Islet precursor cell (in vitro differentiated cells): ENCODE results near the gene WNT8A.

Source experiments
- DNase-seq: peaks from one replicate; pipeline ENCODE4 v3.0.0-alpha.2; 2018

Gene WNT8A

GRCh38 chr5:138092301-138092700 is 8.5 kb downstream of the WNT8A start:
- DNase-seq, result no peak

DNA sequence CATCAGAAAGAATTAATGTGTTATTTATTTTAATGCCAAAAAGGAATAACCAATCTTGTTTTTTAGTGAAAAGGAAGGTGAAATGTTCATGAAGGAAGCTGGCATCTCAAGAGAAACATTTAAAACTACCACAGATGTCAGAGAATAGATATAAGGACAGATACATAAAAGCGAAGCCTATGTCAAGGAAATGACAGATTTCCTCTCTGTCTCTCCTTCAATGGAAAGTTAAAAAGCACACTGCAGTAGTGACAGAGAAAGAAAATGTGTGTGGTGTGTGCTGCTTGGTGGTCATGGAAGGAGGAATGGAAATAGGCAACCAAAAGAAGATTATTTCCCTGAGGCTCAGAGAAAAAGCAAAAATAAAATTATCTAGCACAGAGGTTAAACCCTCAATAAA is 9.2 kb downstream of the WNT8A start:
- DNase-seq, result no peak

DNA sequence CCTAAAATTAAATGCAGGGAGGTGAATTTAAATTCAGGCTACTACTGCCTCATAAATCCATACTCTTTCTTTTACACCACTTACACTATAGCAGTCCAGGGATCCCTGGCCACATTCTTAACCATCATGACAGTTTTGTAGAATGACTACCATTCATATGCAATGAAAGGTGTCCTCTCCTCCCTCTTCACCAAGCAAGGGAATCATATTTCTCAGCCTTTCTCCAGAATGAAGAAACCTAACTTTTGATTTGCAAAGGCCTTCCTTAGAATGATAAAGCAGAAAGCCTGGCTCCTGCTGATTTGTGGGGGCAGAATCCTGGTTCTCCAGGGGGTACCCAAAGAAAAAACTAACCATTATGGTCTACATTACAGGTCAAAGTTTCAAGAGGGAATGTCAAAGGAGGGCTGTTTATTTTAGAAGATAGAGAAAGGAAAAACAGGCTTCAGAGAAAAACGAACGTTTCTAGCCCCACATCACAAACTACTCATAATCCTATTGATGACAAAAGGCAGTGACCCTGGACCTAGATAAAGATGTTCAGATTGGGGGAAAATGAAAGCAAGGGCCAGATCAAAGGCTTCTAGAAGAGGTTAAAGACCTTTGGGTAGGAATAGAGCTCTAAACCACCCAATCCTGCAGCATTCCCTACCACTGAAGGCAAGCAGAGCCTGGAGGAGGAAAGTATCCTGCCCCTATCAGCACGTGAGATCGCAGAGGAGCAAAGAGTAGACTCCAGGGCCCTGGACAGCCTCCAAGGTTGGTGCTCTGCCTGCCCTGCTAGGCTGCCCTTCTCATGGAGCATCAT is 11.5 kb downstream of the WNT8A start:
- no peak for DNase-seq

GRCh38 chr5:138096363-138096762 is 12.5 kb downstream of the WNT8A start:
- DNase-seq, result no peak

- DNase-seq, result peak; percentile 76
Observed at GRCh38 chr5:138096997-138097828, 13.4 kb downstream of the WNT8A start.

DNA sequence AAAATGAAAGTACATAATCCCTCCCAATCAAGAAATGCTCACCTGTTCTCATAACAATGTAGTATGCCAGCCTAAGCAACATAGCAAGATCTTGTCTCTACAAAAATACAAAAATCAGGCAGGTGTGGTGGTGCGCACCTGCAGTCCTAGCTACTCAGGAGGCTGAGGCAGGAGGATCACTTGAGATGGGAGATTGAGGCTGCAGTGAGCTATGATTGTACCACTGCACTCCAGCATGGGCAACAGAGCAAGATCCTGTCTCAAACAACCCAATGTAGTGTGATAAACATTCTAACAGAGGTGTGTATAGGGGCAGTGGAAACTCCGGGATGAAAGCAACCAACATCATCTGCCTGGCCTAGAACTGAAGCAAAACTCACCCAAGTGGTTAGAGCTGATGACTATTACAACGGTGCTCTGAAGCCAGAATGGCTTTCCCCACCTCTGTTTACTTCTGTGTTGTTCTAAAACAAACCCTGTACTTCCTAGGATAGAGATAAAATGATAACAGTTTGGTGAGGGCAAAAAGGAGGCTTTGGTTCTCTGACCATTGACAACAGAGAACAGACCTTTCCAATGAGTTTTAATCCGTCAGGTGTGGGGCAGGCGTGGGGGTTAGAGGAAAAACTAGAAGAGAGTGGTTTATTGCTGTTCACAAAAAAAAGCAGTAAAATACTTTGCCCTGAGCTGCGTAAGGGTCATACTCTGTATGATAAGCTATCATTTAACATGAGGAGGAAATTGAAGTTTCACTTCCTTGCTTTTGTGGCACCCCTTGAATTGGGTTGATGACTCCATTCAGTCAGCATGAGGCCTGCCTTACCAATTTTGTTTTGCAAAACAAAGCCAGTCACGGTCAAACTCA is 18.9 kb downstream of the WNT8A start:
- DNase-seq, result no peak

DNA sequence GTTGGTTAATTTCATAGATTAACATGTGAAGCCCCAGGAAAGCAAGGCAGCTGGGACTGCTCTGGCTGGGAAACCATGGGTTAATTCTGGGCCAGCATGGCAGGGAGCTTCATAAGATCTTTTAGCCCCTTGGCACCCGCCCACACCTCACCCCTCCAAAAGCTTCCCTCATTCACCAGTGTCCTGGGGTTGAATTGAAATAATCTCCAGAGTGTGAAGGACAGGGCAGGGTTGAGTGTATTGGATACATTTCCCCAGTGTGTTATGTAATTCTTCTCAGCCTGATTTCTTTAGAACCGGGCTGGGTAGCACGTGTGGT is 19.4 kb downstream of the WNT8A start:
- no peak for DNase-seq

- no peak for DNase-seq
Observed at GRCh38 chr5:138105709-138106108, 21.9 kb downstream of the WNT8A start.

GRCh38 chr5:138107213-138107612 is 23.4 kb downstream of the WNT8A start:
- no peak for DNase-seq

DNA sequence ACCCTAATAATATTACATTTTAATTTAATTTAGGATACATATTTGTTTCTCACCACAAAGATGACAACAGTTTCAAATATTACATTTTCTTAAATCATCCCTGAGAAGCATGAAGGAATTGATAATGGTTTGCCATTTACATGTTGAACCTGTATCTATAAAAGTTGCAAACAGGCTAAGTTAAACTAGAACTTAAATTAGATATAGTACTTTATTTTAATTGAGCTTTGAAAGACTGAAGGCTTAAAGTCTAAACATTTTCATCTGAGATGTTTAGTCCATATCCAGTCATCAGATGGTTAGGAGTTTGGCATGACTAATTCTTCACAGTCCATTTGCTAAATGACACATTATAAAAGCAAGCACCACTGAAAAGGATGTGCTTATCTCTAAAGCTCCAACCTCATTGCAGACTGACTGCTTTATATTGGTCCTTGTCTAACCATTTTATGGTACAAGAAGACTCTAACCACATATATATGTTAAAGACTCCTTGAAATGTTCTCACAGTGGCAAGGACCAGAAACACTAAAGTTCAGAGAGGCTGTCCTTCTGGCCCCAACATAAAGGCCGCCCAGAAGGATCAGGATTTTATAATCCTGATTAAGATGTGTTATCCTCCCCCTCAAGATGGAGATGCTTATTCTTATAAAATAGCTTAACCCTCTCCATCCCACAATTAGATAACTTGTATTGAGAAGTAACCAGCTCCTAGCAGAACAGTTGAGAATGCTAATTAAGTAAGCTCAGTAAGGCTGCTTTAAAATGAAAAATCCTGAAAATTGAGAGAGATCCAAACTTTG is 25.8 kb downstream of the WNT8A start:
- no peak for DNase-seq

- DNase-seq, result peak; percentile 79
Observed at GRCh38 chr5:138110266-138110963, 26.6 kb downstream of the WNT8A start.

GRCh38 chr5:138111181-138111580 is 27.3 kb downstream of the WNT8A start:
- no peak for DNase-seq

DNA sequence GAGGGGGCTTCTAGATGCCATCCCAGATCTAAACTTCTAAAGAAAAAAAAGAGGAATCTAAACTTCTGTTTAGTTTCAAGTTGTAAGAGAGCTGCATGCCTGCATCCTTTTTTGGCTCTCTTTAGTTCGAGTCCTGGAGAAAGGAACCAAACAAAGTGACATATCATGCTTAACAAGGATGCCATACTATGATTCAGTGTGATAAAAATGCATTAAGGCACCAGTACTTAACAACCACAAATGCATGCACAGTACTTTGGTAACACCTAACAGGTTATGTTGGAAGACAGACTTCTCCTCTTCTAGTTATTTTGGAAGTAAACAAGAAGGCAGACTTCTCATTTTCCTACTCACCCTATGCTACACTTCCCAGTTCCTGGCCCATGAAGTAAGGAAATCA is 28.1 kb downstream of the WNT8A start:
- DNase-seq, result no peak

GRCh38 chr5:138115254-138115653 is 31.4 kb downstream of the WNT8A start:
- DNase-seq, result no peak

DNA sequence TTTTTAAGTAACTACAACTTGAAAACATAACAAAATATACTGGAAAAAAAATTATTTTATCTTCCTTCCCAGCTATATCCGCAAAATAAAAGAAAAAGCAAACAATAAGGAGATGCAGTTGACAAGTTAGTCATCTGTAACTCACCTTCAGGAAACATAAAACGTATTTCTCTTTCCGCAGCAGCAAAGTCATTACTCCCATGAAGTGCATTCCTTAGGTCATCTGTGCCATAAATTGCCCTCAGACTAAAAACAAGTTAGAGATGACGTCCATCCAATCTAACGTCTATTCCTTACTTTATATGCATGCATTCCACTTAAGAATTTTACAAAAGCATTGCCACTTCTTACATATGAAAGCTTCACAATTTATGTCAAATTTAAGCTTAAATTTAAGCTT is 44.5 kb downstream of the WNT8A start:
- no peak for DNase-seq

- DNase-seq, result no peak
Observed at GRCh38 chr5:138129347-138129746, 45.5 kb downstream of the WNT8A start.

GRCh38 chr5:138132543-138132942 is 48.7 kb downstream of the WNT8A start:
- no peak for DNase-seq

DNA sequence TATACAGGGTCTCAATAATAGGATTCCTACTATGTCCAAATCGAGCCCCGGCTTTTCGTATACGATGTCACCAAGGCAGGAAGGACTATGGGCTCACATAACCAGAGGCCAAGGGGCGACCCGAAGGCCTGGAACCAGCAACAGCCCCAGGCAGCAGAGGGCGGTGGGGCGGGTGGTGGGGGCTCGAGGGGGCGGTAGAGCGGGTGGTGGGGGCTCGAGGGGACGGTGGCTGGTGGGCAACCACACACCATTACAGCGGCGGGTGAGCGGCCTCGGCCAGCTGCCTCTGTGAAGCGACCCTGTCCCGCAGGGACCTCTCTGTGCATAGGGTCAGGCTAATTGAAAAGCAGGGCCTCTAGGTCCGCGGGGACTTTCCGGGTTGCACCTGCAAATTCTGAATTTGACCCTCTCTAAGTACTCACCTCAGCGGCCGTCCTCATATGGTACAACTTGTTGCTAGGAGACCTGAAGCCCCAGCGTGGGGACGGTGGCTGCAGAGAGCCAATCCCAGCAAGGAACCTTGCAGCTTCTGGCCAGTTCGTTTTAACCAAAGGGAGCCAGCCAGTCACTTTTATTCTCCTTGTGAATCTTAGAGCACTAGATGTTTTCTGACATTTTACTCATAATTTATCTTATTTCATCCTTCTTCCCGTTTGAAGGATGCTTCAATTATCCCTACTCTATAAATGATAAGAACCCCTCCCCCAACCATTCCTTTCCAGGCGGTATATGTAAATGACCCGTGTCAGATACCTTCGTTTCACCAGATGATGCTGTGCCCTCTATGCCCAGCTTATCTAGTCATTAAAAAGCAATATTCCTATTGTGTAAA is 55.3 kb downstream of the WNT8A start, which contains the start of gene NME5:
NME5 (minus strand) TSS at position 480 of the 832 bp plus-strand sequence. CDS start 648 bp downstream, outside the sequence.
- DNase-seq, result peak; percentile 87

DNA sequence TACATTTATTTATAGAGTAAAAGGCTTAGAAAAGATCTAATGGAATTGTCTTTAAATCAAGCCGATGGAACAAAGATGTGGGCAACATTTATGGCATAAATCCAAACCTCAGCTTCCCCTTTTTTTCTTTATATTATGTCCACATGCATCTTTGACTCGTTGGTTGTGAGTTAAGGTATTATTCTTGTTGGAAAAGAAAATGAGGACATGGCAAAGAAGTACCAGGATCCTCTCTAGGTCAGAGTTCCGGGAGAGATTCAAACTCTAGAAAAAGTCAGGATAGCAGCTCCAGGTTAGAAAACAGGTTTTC is 55.9 kb downstream of the WNT8A start:
- DNase-seq, result no peak

DNA sequence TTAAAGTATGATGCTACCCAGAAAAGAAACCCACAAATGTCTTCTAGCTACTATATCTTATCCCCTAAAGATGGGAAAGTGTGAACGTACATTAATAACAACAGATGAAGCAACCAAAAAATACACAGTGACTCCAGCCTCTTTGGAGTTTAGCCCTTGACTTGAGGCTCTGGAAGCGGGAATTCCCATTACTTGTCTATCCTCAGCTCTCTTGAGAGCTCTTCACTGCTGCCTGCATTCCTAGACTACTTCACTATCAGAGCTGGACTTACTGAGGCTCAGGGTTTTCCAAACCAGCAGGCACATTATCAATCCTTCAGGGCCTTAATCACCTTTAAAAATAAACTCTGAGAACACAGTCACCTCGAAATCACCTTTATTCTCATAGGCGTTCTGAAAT is 56.4 kb downstream of the WNT8A start:
- DNase-seq, result no peak
